ENCODE data around the gene FBXW7.

The FBXW7 gene

DNA sequence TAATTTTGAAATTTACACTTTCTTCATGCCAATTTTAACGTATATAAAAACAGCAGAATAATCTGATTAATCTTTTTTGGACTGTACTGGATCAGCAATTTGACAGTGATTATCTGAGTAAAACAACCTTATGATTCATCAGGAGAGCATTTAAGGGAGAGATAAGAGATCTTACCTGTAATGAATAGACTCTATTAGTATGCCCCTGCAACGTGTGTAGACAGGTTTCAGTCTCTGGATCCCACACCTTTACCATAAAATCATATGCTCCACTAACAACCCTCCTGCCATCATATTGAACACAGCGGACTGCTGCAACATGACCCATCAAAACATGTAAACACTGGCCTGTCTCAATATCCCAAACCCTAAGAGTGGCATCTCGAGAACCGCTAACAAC lies 210.1 kb downstream of the FBXW7 start:
- H3K27ac ChIP-seq (ENCODE audit: extremely low read depth, low read depth, low read length) = no peak overlapping the region
- peaks cover 0 to 58% of the 10 kb centered on the region in 2 experiments; a peak in 1 of 3 replicates for H3K36me3 ChIP-seq (ENCODE audit: control insufficient read depth in 2 of 2, insufficient read depth in 1 of 2, low read length in 2 of 2)
- POLR2A ChIA-PET = no interaction called here
- H3K4me3 ChIP-seq (ENCODE audit: low read depth, low read length) = no peak overlapping the region
- no peaks in the 10 kb centered on the region for H3K9me3 ChIP-seq (ENCODE audit: control insufficient read depth, insufficient read depth, low read depth, low read length)
- H3K4me1 ChIP-seq (ENCODE audit: control insufficient read depth, insufficient read depth, low read length) = no peaks in the 10 kb centered on the region
- TF ChIP-seq HOXA7 (CRISPR knock-in tag; IDR thresholded peaks at IDR 0.05; ENCODE audit: borderline replicate concordance) = no peak
- TF ChIP-seq ZNF133 (tag by site-specific recombination; IDR thresholded peaks at IDR 0.05) = no peak
- no peak for TF ChIP-seq ZNF114 (tag by site-specific recombination; IDR thresholded peaks at IDR 0.05)
- TF ChIP-seq SETDB1 (IDR thresholded peaks at IDR 0.05; ENCODE audit: insufficient read length, low read length) = no peak
- no peak for TF ChIP-seq GLIS2 (tag by site-specific recombination; IDR thresholded peaks at IDR 0.05)
- no peak for TF ChIP-seq ZNF660 (tag by site-specific recombination; IDR thresholded peaks at IDR 0.05)
- TF ChIP-seq, protein P1, sequence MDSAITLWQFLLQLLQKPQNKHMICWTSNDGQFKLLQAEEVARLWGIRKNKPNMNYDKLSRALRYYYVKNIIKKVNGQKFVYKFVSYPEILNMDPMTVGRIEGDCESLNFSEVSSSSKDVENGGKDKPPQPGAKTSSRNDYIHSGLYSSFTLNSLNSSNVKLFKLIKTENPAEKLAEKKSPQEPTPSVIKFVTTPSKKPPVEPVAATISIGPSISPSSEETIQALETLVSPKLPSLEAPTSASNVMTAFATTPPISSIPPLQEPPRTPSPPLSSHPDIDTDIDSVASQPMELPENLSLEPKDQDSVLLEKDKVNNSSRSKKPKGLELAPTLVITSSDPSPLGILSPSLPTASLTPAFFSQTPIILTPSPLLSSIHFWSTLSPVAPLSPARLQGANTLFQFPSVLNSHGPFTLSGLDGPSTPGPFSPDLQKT (IDR thresholded peaks at IDR 0.05; ENCODE audit: borderline replicate concordance, low read depth, low read length) = no peak
- TF ChIP-seq, protein P2, sequence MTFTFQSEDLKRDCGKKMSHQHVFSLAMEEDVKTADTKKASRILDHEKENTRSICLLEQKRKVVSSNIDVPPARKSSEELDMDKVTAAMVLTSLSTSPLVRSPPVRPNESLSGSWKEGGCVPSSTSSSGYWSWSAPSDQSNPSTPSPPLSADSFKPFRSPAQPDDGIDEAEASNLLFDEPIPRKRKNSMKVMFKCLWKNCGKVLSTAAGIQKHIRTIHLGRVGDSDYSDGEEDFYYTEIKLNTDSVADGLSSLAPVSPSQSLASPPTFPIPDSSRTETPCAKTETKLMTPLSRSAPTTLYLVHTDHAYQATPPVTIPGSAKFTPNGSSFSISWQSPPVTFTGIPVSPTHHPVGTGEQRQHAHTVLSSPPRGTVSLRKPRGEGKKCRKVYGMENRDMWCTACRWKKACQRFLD (tag by site-specific recombination; IDR thresholded peaks at IDR 0.05) = no peak
- no peak for TF ChIP-seq ZNF792 (tag by site-specific recombination; IDR thresholded peaks at IDR 0.05)
- TF ChIP-seq MYNN (tag by site-specific recombination; IDR thresholded peaks at IDR 0.05; ENCODE audit: borderline replicate concordance) = no peak
- TF ChIP-seq, protein P3, sequence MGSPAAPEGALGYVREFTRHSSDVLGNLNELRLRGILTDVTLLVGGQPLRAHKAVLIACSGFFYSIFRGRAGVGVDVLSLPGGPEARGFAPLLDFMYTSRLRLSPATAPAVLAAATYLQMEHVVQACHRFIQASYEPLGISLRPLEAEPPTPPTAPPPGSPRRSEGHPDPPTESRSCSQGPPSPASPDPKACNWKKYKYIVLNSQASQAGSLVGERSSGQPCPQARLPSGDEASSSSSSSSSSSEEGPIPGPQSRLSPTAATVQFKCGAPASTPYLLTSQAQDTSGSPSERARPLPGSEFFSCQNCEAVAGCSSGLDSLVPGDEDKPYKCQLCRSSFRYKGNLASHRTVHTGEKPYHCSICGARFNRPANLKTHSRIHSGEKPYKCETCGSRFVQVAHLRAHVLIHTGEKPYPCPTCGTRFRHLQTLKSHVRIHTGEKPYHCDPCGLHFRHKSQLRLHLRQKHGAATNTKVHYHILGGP (tag by site-specific recombination; IDR thresholded peaks at IDR 0.05) = no peak
- TF ChIP-seq, protein P4, sequence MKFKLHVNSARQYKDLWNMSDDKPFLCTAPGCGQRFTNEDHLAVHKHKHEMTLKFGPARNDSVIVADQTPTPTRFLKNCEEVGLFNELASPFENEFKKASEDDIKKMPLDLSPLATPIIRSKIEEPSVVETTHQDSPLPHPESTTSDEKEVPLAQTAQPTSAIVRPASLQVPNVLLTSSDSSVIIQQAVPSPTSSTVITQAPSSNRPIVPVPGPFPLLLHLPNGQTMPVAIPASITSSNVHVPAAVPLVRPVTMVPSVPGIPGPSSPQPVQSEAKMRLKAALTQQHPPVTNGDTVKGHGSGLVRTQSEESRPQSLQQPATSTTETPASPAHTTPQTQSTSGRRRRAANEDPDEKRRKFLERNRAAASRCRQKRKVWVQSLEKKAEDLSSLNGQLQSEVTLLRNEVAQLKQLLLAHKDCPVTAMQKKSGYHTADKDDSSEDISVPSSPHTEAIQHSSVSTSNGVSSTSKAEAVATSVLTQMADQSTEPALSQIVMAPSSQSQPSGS (tag by site-specific recombination; IDR thresholded peaks at IDR 0.05; ENCODE audit: low read depth) = no peak
- TF ChIP-seq ZNF266 (tag by site-specific recombination; IDR thresholded peaks at IDR 0.05; ENCODE audit: low read depth) = no peak
- no peak for TF ChIP-seq ZNF510 (tag by site-specific recombination; IDR thresholded peaks at IDR 0.05; ENCODE audit: insufficient replicate concordance)
- TF ChIP-seq, protein P5, sequence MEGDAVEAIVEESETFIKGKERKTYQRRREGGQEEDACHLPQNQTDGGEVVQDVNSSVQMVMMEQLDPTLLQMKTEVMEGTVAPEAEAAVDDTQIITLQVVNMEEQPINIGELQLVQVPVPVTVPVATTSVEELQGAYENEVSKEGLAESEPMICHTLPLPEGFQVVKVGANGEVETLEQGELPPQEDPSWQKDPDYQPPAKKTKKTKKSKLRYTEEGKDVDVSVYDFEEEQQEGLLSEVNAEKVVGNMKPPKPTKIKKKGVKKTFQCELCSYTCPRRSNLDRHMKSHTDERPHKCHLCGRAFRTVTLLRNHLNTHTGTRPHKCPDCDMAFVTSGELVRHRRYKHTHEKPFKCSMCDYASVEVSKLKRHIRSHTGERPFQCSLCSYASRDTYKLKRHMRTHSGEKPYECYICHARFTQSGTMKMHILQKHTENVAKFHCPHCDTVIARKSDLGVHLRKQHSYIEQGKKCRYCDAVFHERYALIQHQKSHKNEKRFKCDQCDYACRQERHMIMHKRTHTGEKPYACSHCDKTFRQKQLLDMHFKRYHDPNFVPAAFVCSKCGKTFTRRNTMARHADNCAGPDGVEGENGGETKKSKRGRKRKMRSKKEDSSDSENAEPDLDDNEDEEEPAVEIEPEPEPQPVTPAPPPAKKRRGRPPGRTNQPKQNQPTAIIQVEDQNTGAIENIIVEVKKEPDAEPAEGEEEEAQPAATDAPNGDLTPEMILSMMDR (tag by site-specific recombination; IDR thresholded peaks at IDR 0.05) = no peak
- no peak for TF ChIP-seq KLF16 (tag by site-specific recombination; IDR thresholded peaks at IDR 0.05)
- no peak for TF ChIP-seq ZXDB (tag by site-specific recombination; IDR thresholded peaks at IDR 0.05)
- CTCF ChIA-PET = interaction anchor here (0.6 kb wide), 1 partner anchor 153 kb away, joined by 3 read pairs; no protein-coding TSS in a partner anchor

DNA sequence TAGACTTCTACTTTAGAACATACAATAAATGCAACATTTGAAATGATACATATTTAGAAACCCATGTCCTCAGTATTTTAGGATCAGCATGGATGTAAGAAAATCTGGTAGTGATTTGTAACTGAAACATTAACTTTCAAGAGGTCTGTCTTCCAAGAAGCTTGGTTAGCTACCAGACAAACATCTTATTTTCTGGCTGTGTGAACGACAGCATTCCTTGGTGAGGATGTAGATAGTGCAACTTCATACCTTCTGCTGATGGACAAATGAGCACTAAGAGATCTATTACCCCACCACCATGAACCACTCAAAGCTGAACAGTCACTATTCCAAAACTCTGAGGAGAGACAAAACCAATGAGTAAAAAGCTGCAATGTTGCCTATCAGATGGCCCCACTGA lies 212.7 kb downstream of the FBXW7 start:
- CTCF ChIA-PET = interaction anchor here (0.8 kb wide), 1 partner anchor 278 kb away, joined by 3 read pairs; no protein-coding TSS in a partner anchor
- H3K4me1 ChIP-seq (ENCODE audit: control insufficient read depth, insufficient read depth, low read length) = no peaks in the 10 kb centered on the region
- H3K27ac ChIP-seq (ENCODE audit: extremely low read depth, low read depth, low read length) = no peak overlapping the region
- no peak overlapping the region for H3K4me3 ChIP-seq (ENCODE audit: low read depth, low read length)
- peaks cover 0 to 47% of the 10 kb centered on the region in 2 experiments; a peak in 1 of 3 replicates for H3K36me3 ChIP-seq (ENCODE audit: control insufficient read depth in 2 of 2, insufficient read depth in 1 of 2, low read length in 2 of 2)
- POLR2A ChIA-PET = no interaction called here
- H3K9me3 ChIP-seq (ENCODE audit: control insufficient read depth, insufficient read depth, low read depth, low read length) = no peaks in the 10 kb centered on the region
- no peak for TF ChIP-seq ZNF48 (tag by site-specific recombination; IDR thresholded peaks at IDR 0.05)
- TF ChIP-seq, protein P6, sequence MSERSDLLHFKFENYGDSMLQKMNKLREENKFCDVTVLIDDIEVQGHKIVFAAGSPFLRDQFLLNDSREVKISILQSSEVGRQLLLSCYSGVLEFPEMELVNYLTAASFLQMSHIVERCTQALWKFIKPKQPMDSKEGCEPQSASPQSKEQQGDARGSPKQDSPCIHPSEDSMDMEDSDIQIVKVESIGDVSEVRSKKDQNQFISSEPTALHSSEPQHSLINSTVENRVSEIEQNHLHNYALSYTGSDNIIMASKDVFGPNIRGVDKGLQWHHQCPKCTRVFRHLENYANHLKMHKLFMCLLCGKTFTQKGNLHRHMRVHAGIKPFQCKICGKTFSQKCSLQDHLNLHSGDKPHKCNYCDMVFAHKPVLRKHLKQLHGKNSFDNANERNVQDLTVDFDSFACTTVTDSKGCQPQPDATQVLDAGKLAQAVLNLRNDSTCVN (tag by site-specific recombination; optimal IDR thresholded peaks at IDR 0.05) = no peak
- no peak for TF ChIP-seq ZNF292 (tag by site-specific recombination; IDR thresholded peaks at IDR 0.05; ENCODE audit: borderline replicate concordance, low read depth)
- TF ChIP-seq ZNF626 (tag by site-specific recombination; IDR thresholded peaks at IDR 0.05) = no peak
- TF ChIP-seq ZNF223 (tag by site-specific recombination; IDR thresholded peaks at IDR 0.05) = no peak
- TF ChIP-seq ZNF335 (tag by site-specific recombination; conservative IDR thresholded peaks at IDR 0.05) = no peak
- TF ChIP-seq, protein P7, sequence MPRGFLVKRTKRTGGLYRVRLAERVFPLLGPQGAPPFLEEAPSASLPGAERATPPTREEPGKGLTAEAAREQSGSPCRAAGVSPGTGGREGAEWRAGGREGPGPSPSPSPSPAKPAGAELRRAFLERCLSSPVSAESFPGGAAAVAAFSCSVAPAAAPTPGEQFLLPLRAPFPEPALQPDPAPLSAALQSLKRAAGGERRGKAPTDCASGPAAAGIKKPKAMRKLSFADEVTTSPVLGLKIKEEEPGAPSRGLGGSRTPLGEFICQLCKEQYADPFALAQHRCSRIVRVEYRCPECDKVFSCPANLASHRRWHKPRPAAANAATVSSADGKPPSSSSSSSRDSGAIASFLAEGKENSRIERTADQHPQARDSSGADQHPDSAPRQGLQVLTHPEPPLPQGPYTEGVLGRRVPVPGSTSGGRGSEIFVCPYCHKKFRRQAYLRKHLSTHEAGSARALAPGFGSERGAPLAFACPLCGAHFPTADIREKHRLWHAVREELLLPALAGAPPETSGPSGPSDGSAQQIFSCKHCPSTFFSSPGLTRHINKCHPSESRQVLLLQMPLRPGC (tag by site-specific recombination; IDR thresholded peaks at IDR 0.05) = no peak
- no peak for TF ChIP-seq GLI2 (tag by site-specific recombination; IDR thresholded peaks at IDR 0.05; ENCODE audit: borderline replicate concordance, low read depth)
- TF ChIP-seq SCRT1 (tag by site-specific recombination; IDR thresholded peaks at IDR 0.05; ENCODE audit: borderline replicate concordance) = no peak
- no peak for TF ChIP-seq ZNF544 (tag by site-specific recombination; IDR thresholded peaks at IDR 0.05)
